ENCODE measurements around the gene MLLT6.
A peak's percentile ranks its signal among the peaks of the same experiment; 100 is the strongest.

The MLLT6 gene

GRCh38 chr17:38704606-38705522 is at the start of gene MLLT6:
TSS of gene MLLT6 (plus strand) at chr17:38705273. CDS start at chr17:38705633, 360 bp downstream.
- DNase-seq (ENCODE audit: low read depth) = peak; percentile 44

- DNase-seq (ENCODE audit: low read depth) = no peak
Measured at GRCh38 chr17:38656959-38657823, 47.9 kb upstream of the MLLT6 start.

- DNase-seq (ENCODE audit: low read depth) = no peak
Measured at GRCh38 chr17:38657824-38658740, 47.0 kb upstream of the MLLT6 start.

GRCh38 chr17:38658741-38659345 is 46.2 kb upstream of the MLLT6 start:
- DNase-seq (ENCODE audit: low read depth) = no peak

GRCh38 chr17:38659415-38659814 is 45.7 kb upstream of the MLLT6 start:
- no peak for DNase-seq (ENCODE audit: low read depth)

- no peak for DNase-seq (ENCODE audit: low read depth)
Measured at GRCh38 chr17:38660097-38661025, 44.7 kb upstream of the MLLT6 start.

- no peak for DNase-seq (ENCODE audit: low read depth)
Measured at GRCh38 chr17:38663125-38663751, 41.8 kb upstream of the MLLT6 start.

- no peak for DNase-seq (ENCODE audit: low read depth)
Measured at GRCh38 chr17:38663964-38664644, 41.0 kb upstream of the MLLT6 start.

- DNase-seq (ENCODE audit: low read depth) = peak; percentile 32
Measured at GRCh38 chr17:38667099-38667786, 37.8 kb upstream of the MLLT6 start.

GRCh38 chr17:38667787-38668122 is 37.3 kb upstream of the MLLT6 start:
- DNase-seq (ENCODE audit: low read depth) = no peak

- DNase-seq (ENCODE audit: low read depth) = no peak
Measured at GRCh38 chr17:38669520-38669919, 35.6 kb upstream of the MLLT6 start.

- no peak for DNase-seq (ENCODE audit: low read depth)
Measured at GRCh38 chr17:38671939-38672720, 32.9 kb upstream of the MLLT6 start.

GRCh38 chr17:38672788-38673706 is 32.0 kb upstream of the MLLT6 start:
- DNase-seq (ENCODE audit: low read depth) = no peak

GRCh38 chr17:38673707-38674013 is 31.4 kb upstream of the MLLT6 start:
- DNase-seq (ENCODE audit: low read depth) = no peak

- DNase-seq (ENCODE audit: low read depth) = no peak
Measured at GRCh38 chr17:38674014-38674748, 30.9 kb upstream of the MLLT6 start.

All from GM04504 (cell line).